A549 (cell line): ENCODE measurements around the gene PUS7L. TPM values are rescaled to one million over a fixed set of nuclear protein-coding genes. Genes with fewer than 3 reads are reported as not detected.

Experiments used
- ATAC-seq, 2 experiments: fragments of 200-7000 bp in 1 of 2; fragments of >200 bp in 1 of 2; cut with Nextera tagmentation in 1 of 2; cut with Tn5 transposase in 1 of 2; 3 replicates each; pipeline versions ENCODE4 v1.8.0 to v1.9.1; 2018 to 2020; ENCODE audit warnings: mild to moderate bottlenecking in 1 of 2, moderate library complexity in 1 of 2
- CTCF ChIA-PET: fragments of 300-600 bp; sonication (Branson Sonifier 250); formaldehyde crosslinking; extraction: SDS; loops from one replicate; lab custom pipeline; 2021; ENCODE audit warnings: antibody characterized with exemption, inconsistent platforms; lab: Yijun Ruan, JAX
- POLR2A ChIA-PET: fragments of 350-600 bp; formaldehyde crosslinking; extraction: SDS; loops from one replicate; lab custom pipeline; 2021; ENCODE audit warnings: antibody characterized with exemption, inconsistent platforms; lab: Yijun Ruan, JAX
- DNase-seq, 2 experiments: peaks; one replicate each; pipeline versions ENCODE4 v3.0.0 to v3.0.0-alpha.2; 2011 to 2016; ENCODE audit warnings: low read depth in 1 of 2, low spot score in 1 of 2
- FAIRE-seq: peaks from 2 replicates; lab custom pipeline; 2011; peaks lifted over from hg19 to GRCh38; lab: Jason Lieb, UNC
- H3K27ac ChIP-seq, 2 experiments: fragments of >200 bp; sonication (Bioruptor Twin); formaldehyde crosslinking; 3 replicates each; pipeline ENCODE4 v1.5.1; 2016 to 2017
- H3K4me1 ChIP-seq: fragments of >200 bp; sonication (Bioruptor Twin); formaldehyde crosslinking; 3 replicates; pipeline ENCODE4 v1.6.1; 2016
- H3K4me2 ChIP-seq: fragments of >200 bp; sonication (Bioruptor Twin); formaldehyde crosslinking; 3 replicates; pipeline ENCODE4 v1.6.1; 2016
- H3K4me3 ChIP-seq: fragments of >200 bp; sonication (Bioruptor Twin); formaldehyde crosslinking; 3 replicates; pipeline ENCODE4 v1.5.1; 2016
- H3K9me3 ChIP-seq: fragments of >200 bp; sonication (Bioruptor Twin); formaldehyde crosslinking; 3 replicates; pipeline ENCODE4 v1.6.1; 2016
- BHLHE40 ChIP-seq: IDR thresholded peaks from 2 replicates; pipeline ENCODE4 v1.6.1; 2012; ENCODE audit warnings: low read depth, low read length, inconsistent platforms
- CEBPB ChIP-seq, 2 experiments: fragments of >200 bp in 1 of 2; sonication (Bioruptor Twin) in 1 of 2; formaldehyde crosslinking in 1 of 2; IDR thresholded peaks; 2 replicates each; pipeline ENCODE4 v1.6.1; 2012 to 2016
- CHD2 ChIP-seq: fragments of 150-350 bp; IDR thresholded peaks from 2 replicates; pipeline ENCODE4 v1.6.1; 2014; ENCODE audit warnings: low read length; ENCODE audit not compliant: partially characterized antibody
- CHD4 ChIP-seq: fragments of 200-600 bp; sonication (generic); IDR thresholded peaks from 2 replicates; pipeline ENCODE4 v1.6.1; 2016; ENCODE audit warnings: antibody characterized with exemption, mild to moderate bottlenecking, borderline replicate concordance
- CTCF ChIP-seq: fragments of >200 bp; sonication (Bioruptor Twin); formaldehyde crosslinking; IDR thresholded peaks from 3 replicates; pipeline ENCODE4 v1.5.1; 2016
- E2F6 ChIP-seq: IDR thresholded peaks from 2 replicates; pipeline ENCODE4 v1.6.1; 2012; ENCODE audit warnings: low read depth, borderline replicate concordance
- ELK1 ChIP-seq: fragments of 150-350 bp; IDR thresholded peaks from 2 replicates; pipeline ENCODE4 v1.6.1; 2014; ENCODE audit warnings: low read depth, mild to moderate bottlenecking, low read length
- FOSB ChIP-seq: fragments of 250-450 bp; sonication (Bioruptor Pico); IDR thresholded peaks from 2 replicates; pipeline ENCODE4 v1.5.0; 2020; ENCODE audit warnings: mild to moderate bottlenecking, moderate library complexity
- FOXS1 ChIP-seq: fragments of 250-450 bp; sonication (Bioruptor Pico); IDR thresholded peaks from 2 replicates; pipeline ENCODE4 v1.5.0; 2020; ENCODE audit warnings: mild to moderate bottlenecking, moderate library complexity
- HOXA7 ChIP-seq: fragments of 250-450 bp; sonication (Bioruptor Pico); IDR thresholded peaks from 2 replicates; pipeline ENCODE4 v1.5.0; 2020; ENCODE audit warnings: mild to moderate bottlenecking, moderate library complexity
- JUN ChIP-seq, 2 experiments: fragments of >200 bp; sonication (Bioruptor Twin); formaldehyde crosslinking; IDR thresholded peaks; 2 replicates in 1 of 2; 3 replicates in 1 of 2; pipeline ENCODE4 v1.6.1; 2016 to 2017
- MAX ChIP-seq: IDR thresholded peaks from 2 replicates; pipeline ENCODE4 v1.6.1; 2012
- MAZ ChIP-seq: fragments of 150-350 bp; IDR thresholded peaks from 2 replicates; pipeline ENCODE4 v1.6.1; 2014; ENCODE audit warnings: antibody characterized with exemption, low read depth, low read length, borderline replicate concordance
- MYC ChIP-seq: IDR thresholded peaks from 2 replicates; pipeline ENCODE4 v1.6.1; 2012; ENCODE audit warnings: mild to moderate bottlenecking, inconsistent platforms, low read length, improper control_type of control experiment, borderline replicate concordance
- NPAS2 ChIP-seq: fragments of 250-450 bp; sonication (Bioruptor Pico); IDR thresholded peaks from 2 replicates; pipeline ENCODE4 v1.8.0; 2022; ENCODE audit warnings: mild to moderate bottlenecking, moderate library complexity, borderline replicate concordance
- NR3C1 ChIP-seq: fragments of >200 bp; sonication (Bioruptor Twin); formaldehyde crosslinking; IDR thresholded peaks from 3 replicates; pipeline ENCODE4 v1.6.1; 2017
- POLR2AphosphoS2 ChIP-seq: conservative IDR thresholded peaks from 2 replicates; pipeline ENCODE4 v1.6.1; 2012; ENCODE audit warnings: low read length, improper control_type of control experiment, inconsistent platforms
- REST ChIP-seq: fragments of 200-600 bp; sonication (generic); IDR thresholded peaks from 2 replicates; pipeline ENCODE4 v1.6.1; 2016; ENCODE audit warnings: antibody characterized with exemption, mild to moderate bottlenecking, moderate library complexity
- RFX5 ChIP-seq: fragments of 450-650 bp; IDR thresholded peaks from 2 replicates; pipeline ENCODE4 v1.7.1; 2014; ENCODE audit warnings: antibody characterized with exemption, mild to moderate bottlenecking, moderate library complexity
- SREBF2 ChIP-seq: fragments of 450-650 bp; IDR thresholded peaks from 2 replicates; pipeline ENCODE4 v1.6.1; 2014; ENCODE audit warnings: mild to moderate bottlenecking, moderate library complexity
- TFCP2L1 ChIP-seq: fragments of 250-450 bp; sonication (Bioruptor Pico); IDR thresholded peaks from 2 replicates; pipeline ENCODE4 v1.5.0; 2021; ENCODE audit warnings: mild to moderate bottlenecking
- USF2 ChIP-seq: fragments of 450-650 bp; IDR thresholded peaks from 2 replicates; pipeline ENCODE4 v1.6.1; 2014; ENCODE audit warnings: antibody characterized with exemption
- ZSCAN20 ChIP-seq: fragments of 250-450 bp; sonication (Bioruptor Pico); IDR thresholded peaks from 2 replicates; pipeline ENCODE4 v1.8.0; 2022; ENCODE audit warnings: mild to moderate bottlenecking, moderate library complexity
- WGBS: methylation state at CpG from one replicate; pipeline ENCODE4 v1.1.6; 2017; ENCODE audit errors: missing lambda C conversion rate; 5-methylcytosine and 5-hydroxymethylcytosine counted together
- polyA plus RNA-seq, 4 experiments: library from polyadenylated mRNA; depleted of rRNA in 3 of 4; stranded (reverse); fragments of >200 nt; fragmentation: RNase III in 1 of 4; extraction: RNeasy Plus Mini Kit Qiagen cat#74134 plus additional on column Dnase treatment in 1 of 4; gene quantifications; 2 replicates in 3 of 4; 3 replicates in 1 of 4; pipeline ENCODE4 v1.2.3, GENCODE V29; 2011 to 2017

PUS7L gene
- polyA plus RNA-seq, 2 of the 4 experiments (the other 2 are of a cell fraction), result 5.8 to 16.6 TPM

- ChIA-PET POLR2A (no interaction called here), CTCF (no interaction called here)
- no peak for ATAC-seq
- TF ChIP-seq FOXS1, result no peak
- no peak overlapping the region for H3K27ac ChIP-seq
- no peak overlapping the region for H3K4me3 ChIP-seq
- no peak overlapping the region for H3K4me2 ChIP-seq
- no peak for DNase-seq
- no peaks in the 10 kb centered on the region for H3K9me3 ChIP-seq
- no peak for FAIRE-seq
- H3K4me1 ChIP-seq, result no peaks in the 10 kb centered on the region
Measured at GRCh38 chr12:43744826-43745225, 13.8 kb downstream of the PUS7L start.

- DNase-seq, result no peak
- Histone ChIP-seq H3K9me3 (no peaks in the 10 kb centered on the region), H3K4me2 (no peak overlapping the region), H3K27ac (no peak overlapping the region), H3K4me3 (no peak overlapping the region)
- FAIRE-seq, result no peak
- ChIA-PET POLR2A (no interaction called here), CTCF (no interaction called here)
- no peak for TF ChIP-seq HOXA7 (CRISPR knock-in tag)
- no peak for TF ChIP-seq RFX5
- TF ChIP-seq MAX, result no peak
- no peak for TF ChIP-seq NR3C1
- TF ChIP-seq JUN (IDR thresholded peaks at IDR 0.05), result no peak
- no peak for TF ChIP-seq MAZ
- TF ChIP-seq, all 56 proteins: peak for 0
- no peaks in the 10 kb centered on the region for H3K4me1 ChIP-seq
- ATAC-seq, result no peak
Measured at GRCh38 chr12:43742106-43742505, 16.5 kb downstream of the PUS7L start.

- no peak for FAIRE-seq
- ChIA-PET CTCF (no interaction called here), POLR2A (no interaction called here)
- Histone ChIP-seq H3K27ac (no peak overlapping the region), H3K9me3 (no peaks in the 10 kb centered on the region), H3K4me2 (no peak overlapping the region), H3K4me3 (no peak overlapping the region), H3K4me1 (no peaks in the 10 kb centered on the region)
- no peak for ATAC-seq
- 78% methylated on average over 3 of the region's 3 CpGs for WGBS
- DNase-seq, result no peak
- TF ChIP-seq REST, result no peak
Measured at GRCh38 chr12:43740511-43741100, 18.0 kb downstream of the PUS7L start.

- ChIA-PET POLR2A (no interaction called here), CTCF (interaction anchor here (1.1 kb wide), 1 partner anchor 21 kb away, joined by 3 read pairs; the partner anchor contains the start of gene IRAK4)
- no peak for FAIRE-seq
- H3K27ac ChIP-seq, result no peak overlapping the region
- H3K4me1 ChIP-seq, result no peaks in the 10 kb centered on the region
- no peak for DNase-seq
- no peak overlapping the region for H3K4me2 ChIP-seq
- H3K4me3 ChIP-seq, result no peak overlapping the region
- H3K9me3 ChIP-seq, result no peaks in the 10 kb centered on the region
- no peak for ATAC-seq
- TF ChIP-seq FOSB (CRISPR knock-in tag), result no peak
- no peak for TF ChIP-seq CHD4
- no peak for TF ChIP-seq SREBF2
- TF ChIP-seq CHD2, result no peak
- no peak for TF ChIP-seq BHLHE40
- TF ChIP-seq ELK1, result no peak
- no peak for TF ChIP-seq CEBPB (IDR thresholded peaks at IDR 0.05)
- no peak for TF ChIP-seq POLR2AphosphoS2
- no peak for TF ChIP-seq USF2
- TF ChIP-seq MYC, result no peak
- TF ChIP-seq ZSCAN20 (CRISPR knock-in tag), result no peak
- TF ChIP-seq TFCP2L1 (CRISPR knock-in tag), result no peak
- TF ChIP-seq JUN (IDR thresholded peaks at IDR 0.05), result no peak
- no peak for TF ChIP-seq NPAS2 (CRISPR knock-in tag)
- no peak for TF ChIP-seq CTCF
- TF ChIP-seq E2F6, result no peak
- 40% methylated on average over 2 of the region's 2 CpGs for WGBS
Measured at GRCh38 chr12:43737646-43738045, 20.9 kb downstream of the PUS7L start.
